ENCODE measurements around the gene FSIP1. TPM values are rescaled to one million over a fixed set of nuclear protein-coding genes. Genes with fewer than 3 reads are reported as not detected.
A peak's percentile ranks its signal among the peaks of the same experiment; 100 is the strongest.

The FSIP1 gene
- total and polyA plus RNA-seq, 9 donors, result 0.17 to 0.60 (median 0.36) TPM

DNA sequence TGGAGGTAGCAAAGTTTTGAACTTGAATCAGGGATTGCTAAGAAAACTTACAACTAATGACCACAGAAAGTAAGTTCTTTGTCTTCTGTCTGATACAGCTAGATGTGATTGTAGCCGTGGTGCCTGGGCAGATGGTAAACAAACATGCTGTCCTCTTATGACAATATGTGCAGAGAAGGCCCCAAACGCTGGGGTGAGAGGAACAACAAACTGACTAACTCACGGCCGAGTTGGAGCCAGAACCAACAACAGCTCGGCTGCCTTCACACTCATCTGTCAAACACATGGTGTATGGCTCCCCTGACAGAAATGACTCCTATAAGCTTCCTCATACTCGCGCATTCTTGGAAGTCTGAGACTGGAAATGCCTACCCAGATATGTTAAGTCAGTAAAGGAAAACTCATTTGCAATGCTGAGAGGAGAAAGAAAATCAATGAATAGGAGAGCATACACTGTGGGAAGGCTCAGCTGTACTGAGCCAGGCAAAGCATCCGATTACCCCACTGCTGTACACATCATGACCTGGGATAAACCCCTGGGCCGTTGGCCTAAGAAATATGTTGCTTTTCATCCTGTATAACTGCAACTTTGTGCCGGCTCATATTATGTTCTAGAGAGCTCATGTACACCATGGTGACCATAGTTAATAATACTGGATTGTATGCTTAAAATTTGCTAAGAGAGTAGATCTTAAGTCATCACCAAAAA is 196.1 kb downstream of the FSIP1 start:
- DNase-seq, result peak; percentile 66
- Histone ChIP-seq H3K9me3 (replicated peaks; ENCODE audit: control insufficient read depth, low read depth, low read length) (no peaks in the 10 kb centered on the region), H3K36me3 (ENCODE audit: control insufficient read depth, insufficient read depth, low read length) (peaks cover 75% of the 10 kb centered on the region), H3K4me1 (ENCODE audit: control insufficient read depth, insufficient read depth, low read length) (peaks cover 8% of the 10 kb centered on the region), H3K4me3 (ENCODE audit: low read length) (no peak overlapping the region), H3K27ac (ENCODE audit: low read length) (no peak overlapping the region), H3K27me3 (ENCODE audit: control insufficient read depth, insufficient read depth, low read length) (no peaks in the 10 kb centered on the region)
- WGBS (ENCODE audit: insufficient coverage), result 5% methylated on average over 3 of the region's 10 CpGs

DNA sequence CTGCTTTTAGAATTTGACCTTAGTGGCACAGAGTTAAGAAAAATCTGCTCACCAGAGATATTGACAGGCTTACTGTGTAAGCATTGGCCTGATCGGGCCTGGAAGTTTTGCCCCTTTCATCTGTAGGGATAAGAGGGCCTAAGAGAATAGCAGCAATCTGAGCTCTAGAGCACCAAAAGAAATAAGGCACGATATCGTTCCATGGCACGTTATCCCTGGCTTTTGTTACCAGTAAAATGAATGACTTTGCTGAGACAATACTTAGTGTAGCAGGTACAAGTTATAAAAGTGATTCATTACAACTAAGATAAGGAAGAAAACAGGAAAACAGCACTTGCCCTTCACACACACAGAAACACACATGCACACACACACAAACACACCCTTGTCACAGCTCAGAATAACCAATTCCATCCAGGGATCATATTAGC is 196.8 kb downstream of the FSIP1 start:
- Histone ChIP-seq H3K4me3 (ENCODE audit: low read length) (no peak overlapping the region), H3K9me3 (replicated peaks; ENCODE audit: control insufficient read depth, low read depth, low read length) (no peaks in the 10 kb centered on the region), H3K36me3 (ENCODE audit: control insufficient read depth, insufficient read depth, low read length) (peaks cover 69% of the 10 kb centered on the region), H3K27me3 (ENCODE audit: control insufficient read depth, insufficient read depth, low read length) (peaks cover under 1% of the 10 kb centered on the region), H3K4me1 (ENCODE audit: control insufficient read depth, insufficient read depth, low read length) (peaks cover 14% of the 10 kb centered on the region), H3K27ac (ENCODE audit: low read length) (no peak overlapping the region)
- DNase-seq, result no peak
- WGBS (ENCODE audit: insufficient coverage), result 50% methylated on average over 1 of the region's 4 CpGs

DNA sequence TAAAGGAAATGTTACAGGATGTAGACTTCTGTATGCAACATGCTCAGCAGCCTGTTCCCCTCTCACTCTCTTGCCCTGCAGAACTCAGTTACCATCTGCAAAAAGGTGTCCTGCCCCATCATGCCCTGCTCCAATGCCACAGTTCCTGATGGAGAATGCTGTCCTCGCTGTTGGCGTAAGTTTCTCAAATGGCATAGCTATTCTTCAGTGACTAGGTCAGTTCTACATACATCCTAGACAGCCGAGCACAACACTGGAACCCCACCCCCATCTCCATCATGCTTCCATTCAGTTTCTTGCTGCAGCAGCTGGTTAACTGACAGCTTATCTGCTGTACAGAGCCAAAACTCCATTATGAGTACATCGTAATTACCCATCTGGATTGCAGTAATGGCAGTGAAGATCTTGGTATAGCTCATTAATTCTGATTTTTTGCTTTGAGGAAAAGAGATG is 197.2 kb downstream of the FSIP1 start:
- Histone ChIP-seq H3K27ac (ENCODE audit: low read length) (no peak overlapping the region), H3K27me3 (ENCODE audit: control insufficient read depth, insufficient read depth, low read length) (peaks cover 3% of the 10 kb centered on the region), H3K4me3 (ENCODE audit: low read length) (no peak overlapping the region), H3K9me3 (replicated peaks; ENCODE audit: control insufficient read depth, low read depth, low read length) (no peaks in the 10 kb centered on the region), H3K4me1 (ENCODE audit: control insufficient read depth, insufficient read depth, low read length) (peaks cover 19% of the 10 kb centered on the region), H3K36me3 (ENCODE audit: control insufficient read depth, insufficient read depth, low read length) (peaks cover 69% of the 10 kb centered on the region)
- DNase-seq, result no peak
- 69% methylated on average over 3 of the region's 4 CpGs for WGBS (ENCODE audit: insufficient coverage)

DNA sequence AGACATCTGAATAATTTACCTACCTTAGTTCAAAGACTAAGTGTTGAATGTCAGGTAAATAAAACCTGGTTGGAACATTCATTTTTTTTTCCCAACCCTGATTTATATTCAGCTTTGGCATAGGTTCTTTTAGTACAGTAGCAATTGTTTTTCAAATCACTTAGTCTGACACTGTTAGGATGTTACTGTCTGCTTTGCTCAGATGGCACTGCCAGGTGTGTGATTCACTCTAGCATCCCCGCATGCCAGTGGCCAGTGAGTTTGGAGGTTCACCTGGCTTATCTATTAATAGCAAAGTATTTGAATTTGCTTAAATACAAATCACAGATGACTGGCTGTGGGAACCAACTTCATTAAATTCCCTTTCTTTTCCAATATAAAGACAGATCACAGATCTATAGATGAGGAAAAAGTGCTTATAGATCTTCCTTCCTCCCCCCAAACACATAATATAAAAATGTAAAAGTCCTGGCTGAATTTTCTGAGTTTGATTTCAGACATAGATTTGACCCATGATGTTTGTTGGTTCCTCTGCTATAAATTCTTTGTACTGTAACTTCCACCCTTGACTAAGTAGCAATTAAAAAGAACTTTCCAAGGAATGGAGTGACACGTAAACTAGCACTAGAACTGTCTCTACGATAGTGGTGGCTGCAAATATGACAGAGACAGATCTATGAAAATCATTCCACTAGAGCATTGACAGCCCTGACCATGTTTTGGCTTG is 197.8 kb downstream of the FSIP1 start:
- no peak overlapping the region for H3K27ac ChIP-seq (ENCODE audit: low read length)
- no CpG with 5 or more reads among the region's 3 CpGs for WGBS (ENCODE audit: insufficient coverage)
- H3K36me3 ChIP-seq (ENCODE audit: control insufficient read depth, insufficient read depth, low read length), result peaks cover 66% of the 10 kb centered on the region
- no peaks in the 10 kb centered on the region for H3K9me3 ChIP-seq (replicated peaks; ENCODE audit: control insufficient read depth, low read depth, low read length)
- H3K4me1 ChIP-seq (ENCODE audit: control insufficient read depth, insufficient read depth, low read length), result peaks cover 22% of the 10 kb centered on the region
- DNase-seq, result no peak
- H3K4me3 ChIP-seq (ENCODE audit: low read length), result no peak overlapping the region
- H3K27me3 ChIP-seq (ENCODE audit: control insufficient read depth, insufficient read depth, low read length), result peaks cover 3% of the 10 kb centered on the region

DNA sequence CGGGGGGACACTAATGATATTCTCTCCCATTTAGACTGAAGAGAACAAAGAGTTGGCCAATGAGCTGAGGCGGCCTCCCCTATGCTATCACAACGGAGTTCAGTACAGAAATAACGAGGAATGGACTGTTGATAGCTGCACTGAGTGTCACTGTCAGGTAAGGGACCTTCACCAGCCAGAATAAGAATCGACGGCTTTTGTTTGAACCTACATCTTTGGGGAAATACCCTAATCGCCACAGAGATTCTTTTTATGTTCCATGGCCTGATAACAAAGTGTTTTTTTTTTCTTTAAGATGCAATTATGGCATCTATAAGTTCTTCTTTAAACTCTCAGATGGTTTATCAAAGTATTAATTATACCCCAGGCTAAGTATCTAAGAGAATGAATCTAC is 198.4 kb downstream of the FSIP1 start:
- Histone ChIP-seq H3K36me3 (ENCODE audit: control insufficient read depth, insufficient read depth, low read length) (peaks cover 60% of the 10 kb centered on the region), H3K9me3 (replicated peaks; ENCODE audit: control insufficient read depth, low read depth, low read length) (no peaks in the 10 kb centered on the region), H3K27me3 (ENCODE audit: control insufficient read depth, insufficient read depth, low read length) (peaks cover 3% of the 10 kb centered on the region), H3K4me1 (ENCODE audit: control insufficient read depth, insufficient read depth, low read length) (peaks cover 25% of the 10 kb centered on the region), H3K27ac (ENCODE audit: low read length) (no peak overlapping the region), H3K4me3 (ENCODE audit: low read length) (peak overlapping the region; percentile 14)
- DNase-seq, result no peak
- WGBS (ENCODE audit: insufficient coverage), result 70% methylated on average over 2 of the region's 7 CpGs

DNA sequence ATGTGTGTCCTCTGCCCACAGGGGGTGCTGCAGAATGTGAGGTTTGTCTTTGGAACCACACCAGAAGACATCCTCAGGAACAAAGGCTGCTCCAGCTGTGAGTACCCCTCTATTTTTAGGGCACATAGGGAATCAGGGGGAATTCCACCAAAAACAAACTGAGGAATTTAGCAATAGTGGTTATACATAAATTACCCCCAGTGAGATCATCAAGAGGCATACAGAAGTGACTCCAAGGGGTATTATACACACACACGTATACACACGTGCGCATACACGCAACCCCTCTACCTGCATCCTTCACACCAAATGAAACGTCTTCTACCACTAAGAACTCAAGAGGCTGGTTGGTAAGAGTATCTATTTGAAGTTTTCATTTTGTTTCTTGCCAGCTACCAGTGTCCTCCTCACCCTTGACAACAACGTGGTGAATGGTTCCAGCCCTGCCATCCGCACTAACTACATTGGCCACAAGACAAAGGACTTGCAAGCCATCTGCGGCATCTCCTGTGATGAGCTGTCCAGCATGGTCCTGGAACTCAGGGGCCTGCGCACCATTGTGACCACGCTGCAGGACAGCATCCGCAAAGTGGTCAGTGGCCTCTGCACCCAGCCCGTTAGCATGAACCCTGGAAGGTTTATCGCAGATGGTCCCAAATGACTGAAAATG is 198.9 kb downstream of the FSIP1 start:
- whole genome bisulfite sequencing (ENCODE audit: insufficient coverage), result 65% methylated on average over 8 of the region's 13 CpGs
- H3K9me3 ChIP-seq (replicated peaks; ENCODE audit: control insufficient read depth, low read depth, low read length), result no peaks in the 10 kb centered on the region
- peaks cover 30% of the 10 kb centered on the region for H3K4me1 ChIP-seq (ENCODE audit: control insufficient read depth, insufficient read depth, low read length)
- DNase-seq, result peak; percentile 48
- peaks cover 3% of the 10 kb centered on the region for H3K27me3 ChIP-seq (ENCODE audit: control insufficient read depth, insufficient read depth, low read length)
- no peak overlapping the region for H3K27ac ChIP-seq (ENCODE audit: low read length)
- peak overlapping the region; percentile 70 for H3K4me3 ChIP-seq (ENCODE audit: low read length)
- peaks cover 55% of the 10 kb centered on the region for H3K36me3 ChIP-seq (ENCODE audit: control insufficient read depth, insufficient read depth, low read length)

DNA sequence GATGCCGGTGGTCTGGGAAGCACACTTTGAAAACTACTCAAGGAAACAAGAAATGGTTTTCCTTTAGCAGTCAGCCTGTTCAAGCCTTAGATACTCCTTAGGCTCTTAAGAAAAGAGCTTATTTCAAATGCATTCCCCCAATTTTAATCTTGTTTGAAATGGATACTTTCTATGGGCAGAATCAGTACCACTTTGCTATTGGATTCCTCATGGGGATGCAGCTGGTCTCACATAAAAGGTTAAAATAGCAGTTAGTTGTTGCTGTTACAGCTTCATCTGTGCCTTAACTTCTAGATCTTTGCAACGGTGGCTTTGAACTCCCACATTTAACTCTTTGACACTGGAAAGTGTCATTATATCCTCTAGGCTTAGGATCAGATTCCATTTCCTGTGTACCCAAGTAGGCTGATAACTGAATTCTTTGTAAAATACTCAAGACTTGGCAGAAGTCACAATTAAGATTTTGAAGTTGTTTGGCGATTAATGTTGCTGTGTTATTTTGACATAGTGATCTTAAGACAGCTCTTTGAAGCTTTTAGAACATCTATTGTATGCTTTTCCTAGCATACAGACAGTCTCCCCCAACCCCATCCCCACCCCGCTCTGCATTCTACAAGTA is 199.6 kb downstream of the FSIP1 start:
- Histone ChIP-seq H3K4me1 (ENCODE audit: control insufficient read depth, insufficient read depth, low read length) (peaks cover 30% of the 10 kb centered on the region), H3K27ac (ENCODE audit: low read length) (no peak overlapping the region), H3K36me3 (ENCODE audit: control insufficient read depth, insufficient read depth, low read length) (peaks cover 48% of the 10 kb centered on the region), H3K9me3 (replicated peaks; ENCODE audit: control insufficient read depth, low read depth, low read length) (no peaks in the 10 kb centered on the region), H3K27me3 (ENCODE audit: control insufficient read depth, insufficient read depth, low read length) (peaks cover 3% of the 10 kb centered on the region), H3K4me3 (ENCODE audit: low read length) (peak overlapping the region; percentile 70)
- 0% methylated on average over 1 of the region's 4 CpGs for WGBS (ENCODE audit: insufficient coverage)
- no peak for DNase-seq

DNA sequence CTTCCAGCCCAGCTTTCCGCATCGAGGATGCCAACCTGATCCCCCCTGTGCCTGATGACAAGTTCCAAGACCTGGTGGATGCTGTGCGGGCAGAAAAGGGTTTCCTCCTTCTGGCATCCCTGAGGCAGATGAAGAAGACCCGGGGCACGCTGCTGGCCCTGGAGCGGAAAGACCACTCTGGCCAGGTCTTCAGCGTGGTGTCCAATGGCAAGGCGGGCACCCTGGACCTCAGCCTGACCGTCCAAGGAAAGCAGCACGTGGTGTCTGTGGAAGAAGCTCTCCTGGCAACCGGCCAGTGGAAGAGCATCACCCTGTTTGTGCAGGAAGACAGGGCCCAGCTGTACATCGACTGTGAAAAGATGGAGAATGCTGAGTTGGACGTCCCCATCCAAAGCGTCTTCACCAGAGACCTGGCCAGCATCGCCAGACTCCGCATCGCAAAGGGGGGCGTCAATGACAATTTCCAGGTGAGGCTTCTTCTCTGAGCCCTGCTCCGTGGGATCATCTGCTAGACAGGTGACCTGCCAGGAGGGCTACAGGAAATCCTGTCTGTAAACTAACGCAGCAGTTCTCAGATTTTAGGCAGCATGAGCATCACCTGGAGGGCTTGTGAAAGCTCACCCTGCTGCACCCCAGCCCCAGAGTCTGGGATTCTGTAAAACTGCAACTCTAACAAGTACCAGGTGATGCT is 200.2 kb downstream of the FSIP1 start:
- DNase-seq, result peak; percentile 65
- WGBS (ENCODE audit: insufficient coverage), result 37% methylated on average over 20 of the region's 20 CpGs
- Histone ChIP-seq H3K4me3 (ENCODE audit: low read length) (peak overlapping the region; percentile 70), H3K27me3 (ENCODE audit: control insufficient read depth, insufficient read depth, low read length) (peaks cover 3% of the 10 kb centered on the region), H3K36me3 (ENCODE audit: control insufficient read depth, insufficient read depth, low read length) (peaks cover 42% of the 10 kb centered on the region), H3K9me3 (replicated peaks; ENCODE audit: control insufficient read depth, low read depth, low read length) (no peaks in the 10 kb centered on the region), H3K4me1 (ENCODE audit: control insufficient read depth, insufficient read depth, low read length) (peaks cover 30% of the 10 kb centered on the region), H3K27ac (ENCODE audit: low read length) (no peak overlapping the region)

DNA sequence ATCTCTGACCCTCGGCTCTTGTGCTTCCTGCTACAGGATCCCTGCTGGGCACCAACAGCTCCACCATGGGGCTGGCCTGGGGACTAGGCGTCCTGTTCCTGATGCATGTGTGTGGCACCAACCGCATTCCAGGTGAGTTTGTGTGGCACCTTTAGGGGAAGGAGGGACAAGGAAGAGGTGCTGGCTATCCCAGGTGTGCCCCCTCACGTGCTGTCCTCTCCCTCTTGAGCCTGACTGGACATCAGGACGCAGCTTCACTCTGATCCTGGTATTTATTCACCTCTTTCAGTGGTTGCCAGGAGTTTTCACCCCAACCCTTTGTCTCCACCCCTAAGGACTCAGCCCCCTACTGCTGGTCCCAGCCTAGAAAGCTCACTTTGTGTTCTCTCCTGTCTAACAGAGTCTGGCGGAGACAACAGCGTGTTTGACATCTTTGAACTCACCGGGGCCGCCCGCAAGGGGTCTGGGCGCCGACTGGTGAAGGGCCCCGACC is 200.8 kb downstream of the FSIP1 start:
- Histone ChIP-seq H3K9me3 (replicated peaks; ENCODE audit: control insufficient read depth, low read depth, low read length) (no peaks in the 10 kb centered on the region), H3K36me3 (ENCODE audit: control insufficient read depth, insufficient read depth, low read length) (peaks cover 38% of the 10 kb centered on the region), H3K27ac (ENCODE audit: low read length) (peak overlapping the region; percentile 94), H3K4me3 (ENCODE audit: low read length) (peak overlapping the region; percentile 70), H3K4me1 (ENCODE audit: control insufficient read depth, insufficient read depth, low read length) (peaks cover 30% of the 10 kb centered on the region), H3K27me3 (ENCODE audit: control insufficient read depth, insufficient read depth, low read length) (peaks cover 3% of the 10 kb centered on the region)
- 44% methylated on average over 10 of the region's 13 CpGs for WGBS (ENCODE audit: insufficient coverage)
- peak; percentile 64 for DNase-seq

Data from muscle of leg (tissue), 11 donors.